GM06990 (cell line): ENCODE measurements around the gene STX12.

ENCODE experiments used
- DNase-seq: peaks from one replicate; pipeline ENCODE4 v3.0.0-alpha.2; 2011; ENCODE audit not compliant: insufficient read length; ENCODE audit errors: extremely low read depth
- H3K27me3 ChIP-seq: replicated peaks from 2 replicates; pipeline ENCODE4 v1.6.0; 2011; ENCODE audit warnings: low read length; ENCODE audit not compliant: control insufficient read depth, insufficient read depth
- H3K36me3 ChIP-seq: 2 replicates; pipeline ENCODE4 v1.5.1; 2011; ENCODE audit warnings: low read length; ENCODE audit not compliant: control insufficient read depth, insufficient read depth
- H3K4me3 ChIP-seq: replicated peaks from 2 replicates; pipeline ENCODE4 v1.5.1; 2011; ENCODE audit warnings: low read depth, mild to moderate bottlenecking, control low read depth, low read length
- CTCF ChIP-seq: IDR thresholded peaks from 2 replicates; pipeline ENCODE4 v1.5.1; 2011; ENCODE audit warnings: low read length, control low read depth, mild to moderate bottlenecking, inconsistent platforms; ENCODE audit not compliant: insufficient read depth, poor library complexity, severe bottlenecking

STX12 gene

GRCh38 chr1:27755865-27756264 lies 17.2 kb upstream of the STX12 start:
- no peak for TF ChIP-seq CTCF
- Histone ChIP-seq H3K36me3 (no peaks in the 10 kb centered on the region; the same call in none of the 2 replicates), H3K4me3 (no peak overlapping the region), H3K27me3 (no peaks in the 10 kb centered on the region)
- no peak for DNase-seq

- Histone ChIP-seq H3K4me3 (no peak overlapping the region), H3K36me3 (no peaks in the 10 kb centered on the region; the same call in none of the 2 replicates), H3K27me3 (no peaks in the 10 kb centered on the region)
- DNase-seq = no peak
- no peak for TF ChIP-seq CTCF
Observed at GRCh38 chr1:27759236-27759635, 13.8 kb upstream of the STX12 start.

GRCh38 chr1:27760426-27760825 lies 12.6 kb upstream of the STX12 start:
- Histone ChIP-seq H3K4me3 (no peak overlapping the region), H3K36me3 (no peaks in the 10 kb centered on the region; the same call in none of the 2 replicates), H3K27me3 (no peaks in the 10 kb centered on the region)
- DNase-seq = no peak
- no peak for TF ChIP-seq CTCF

- Histone ChIP-seq H3K4me3 (no peak overlapping the region), H3K36me3 (no peaks in the 10 kb centered on the region; the same call in none of the 2 replicates), H3K27me3 (no peaks in the 10 kb centered on the region)
- no peak for TF ChIP-seq CTCF
- no peak for DNase-seq
Observed at GRCh38 chr1:27762033-27762432, 11.0 kb upstream of the STX12 start.

- H3K36me3 ChIP-seq = no peaks in the 10 kb centered on the region; the same call in none of the 2 replicates
- no peak for DNase-seq
- no peak overlapping the region for H3K4me3 ChIP-seq
- H3K27me3 ChIP-seq = no peaks in the 10 kb centered on the region
- TF ChIP-seq CTCF = no peak
Observed at GRCh38 chr1:27763358-27763757, 9.7 kb upstream of the STX12 start.

GRCh38 chr1:27770293-27770830 lies 2.7 kb upstream of the STX12 start:
- no peak for TF ChIP-seq CTCF
- no peak for DNase-seq
- H3K27me3 ChIP-seq = no peaks in the 10 kb centered on the region
- H3K36me3 ChIP-seq = no peaks in the 10 kb centered on the region
- H3K4me3 ChIP-seq = no peak overlapping the region
